Mammary epithelial cell (primary cell): ENCODE data around the gene MDGA2.

Experiments used
- EZH2 ChIP-seq: IDR thresholded peaks from 2 replicates; pipeline ENCODE4 v1.6.1; 2012; ENCODE audit warnings: low read length, inconsistent platforms, borderline replicate concordance
- TF ChIP-seq, protein P1 (sequence below), 2 donors: IDR thresholded peaks in 1 of 2; conservative IDR thresholded peaks in 1 of 2; 2 replicates each; pipeline ENCODE4 v1.5.1; 2011 to 2012; ENCODE audit warnings: inconsistent platforms in 2 of 2, low read length in 2 of 2, mild to moderate bottlenecking in 2 of 2, control low read depth in 1 of 2, low read depth in 1 of 2; ENCODE audit not compliant: insufficient read depth in 1 of 2; ENCODE audit errors: extremely low read depth in 1 of 2

DNA sequence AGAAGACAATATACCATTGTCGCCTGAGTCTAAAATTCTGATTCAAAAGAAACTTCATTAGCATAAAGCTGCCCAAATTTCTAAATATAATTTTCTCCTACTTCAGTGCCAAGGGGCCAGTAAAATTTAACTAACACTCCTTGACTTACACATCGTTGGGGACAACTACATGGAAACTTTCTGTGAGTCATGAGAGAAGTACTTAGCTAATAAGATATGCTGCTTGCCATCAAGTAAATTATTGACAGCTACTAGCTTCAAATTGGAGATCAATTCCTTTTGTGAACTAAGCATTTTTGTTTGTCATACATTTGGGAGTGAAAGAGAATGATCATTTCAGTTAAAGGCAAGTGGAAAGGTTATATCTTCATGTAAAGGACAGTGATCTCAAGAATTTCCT is 373.3 kb downstream of the MDGA2 start:
- TF ChIP-seq, protein P1, sequence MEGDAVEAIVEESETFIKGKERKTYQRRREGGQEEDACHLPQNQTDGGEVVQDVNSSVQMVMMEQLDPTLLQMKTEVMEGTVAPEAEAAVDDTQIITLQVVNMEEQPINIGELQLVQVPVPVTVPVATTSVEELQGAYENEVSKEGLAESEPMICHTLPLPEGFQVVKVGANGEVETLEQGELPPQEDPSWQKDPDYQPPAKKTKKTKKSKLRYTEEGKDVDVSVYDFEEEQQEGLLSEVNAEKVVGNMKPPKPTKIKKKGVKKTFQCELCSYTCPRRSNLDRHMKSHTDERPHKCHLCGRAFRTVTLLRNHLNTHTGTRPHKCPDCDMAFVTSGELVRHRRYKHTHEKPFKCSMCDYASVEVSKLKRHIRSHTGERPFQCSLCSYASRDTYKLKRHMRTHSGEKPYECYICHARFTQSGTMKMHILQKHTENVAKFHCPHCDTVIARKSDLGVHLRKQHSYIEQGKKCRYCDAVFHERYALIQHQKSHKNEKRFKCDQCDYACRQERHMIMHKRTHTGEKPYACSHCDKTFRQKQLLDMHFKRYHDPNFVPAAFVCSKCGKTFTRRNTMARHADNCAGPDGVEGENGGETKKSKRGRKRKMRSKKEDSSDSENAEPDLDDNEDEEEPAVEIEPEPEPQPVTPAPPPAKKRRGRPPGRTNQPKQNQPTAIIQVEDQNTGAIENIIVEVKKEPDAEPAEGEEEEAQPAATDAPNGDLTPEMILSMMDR (conservative IDR thresholded peaks at IDR 0.05 in 1 of 2, IDR thresholded peaks at IDR 0.05 in 1 of 2; ENCODE audit: extremely low read depth in 1 of 2, insufficient read depth in 1 of 2, low read depth in 1 of 2, low read length in 2 of 2), result no peak
- no peak for TF ChIP-seq EZH2
